IMR-90 (cell line): ENCODE data around the gene POLRMT. TPM values are rescaled to one million over a fixed set of nuclear protein-coding genes. Genes with fewer than 3 reads are reported as not detected.

Experiments used
- ATAC-seq: fragments of 200-7000 bp; cut with Tn5 transposase; 2 replicates; pipeline ENCODE4 v1.9.1; 2020; ENCODE audit warnings: low read depth, mild to moderate bottlenecking, moderate library complexity
- BruUV-seq: library from RNA; stranded (reverse); fragments of 400-500 nt; replicated peaks from 2 replicates; lab custom pipeline; 2021; lab: Mats Ljungman, UMichigan
- CTCF ChIA-PET: fragments of 300-600 bp; formaldehyde crosslinking; extraction: SDS; loops from one replicate; lab custom pipeline; 2021; ENCODE audit warnings: antibody characterized with exemption; lab: Yijun Ruan, JAX
- POLR2A ChIA-PET: fragments of 300-600 bp; sonication (Branson Sonifier 250); formaldehyde crosslinking; loops from one replicate; lab custom pipeline; 2022; ENCODE audit warnings: antibody characterized with exemption; ENCODE audit not compliant: unreplicated experiment; lab: Charles Lee
- DNase-seq: peaks from one replicate; pipeline ENCODE4 v3.0.0; 2013
- H2AFZ ChIP-seq: replicated peaks from 2 replicates; pipeline ENCODE3; 2013; ENCODE audit warnings: low read length, mild to moderate bottlenecking; ENCODE audit not compliant: poor library complexity
- H2AK5ac ChIP-seq: 2 replicates; pipeline ENCODE4 v1.6.1; 2013; ENCODE audit warnings: low read depth, low read length, inconsistent platforms
- H2AK9ac ChIP-seq: replicated peaks from 2 replicates; pipeline ENCODE3; 2013; ENCODE audit warnings: mild to moderate bottlenecking, low read depth, low read length, moderate library complexity; ENCODE audit not compliant: poor library complexity
- H2BK120ac ChIP-seq: 2 replicates; pipeline ENCODE4 v1.6.1; 2013; ENCODE audit warnings: low read depth, low read length, inconsistent platforms
- H2BK15ac ChIP-seq: 3 replicates; pipeline ENCODE4 v1.6.1; 2013; ENCODE audit warnings: low read depth, low read length, inconsistent platforms
- H2BK20ac ChIP-seq: 2 replicates; pipeline ENCODE4 v1.6.1; 2013; ENCODE audit warnings: low read depth, mild to moderate bottlenecking, inconsistent platforms, low read length, moderate library complexity
- H2BK5ac ChIP-seq: 2 replicates; pipeline ENCODE4 v1.6.1; 2013; ENCODE audit warnings: mild to moderate bottlenecking, low read depth, low read length, inconsistent platforms; ENCODE audit not compliant: poor library complexity, severe bottlenecking
- H3K14ac ChIP-seq: replicated peaks from 2 replicates; pipeline ENCODE4 v1.6.1; 2013; ENCODE audit warnings: low read depth, low read length, inconsistent platforms
- H3K18ac ChIP-seq: 2 replicates; pipeline ENCODE4 v1.6.1; 2013; ENCODE audit warnings: low read depth, low read length, control low read depth
- H3K23ac ChIP-seq: 2 replicates; pipeline ENCODE4 v1.6.1; 2013; ENCODE audit warnings: low read depth, low read length, inconsistent platforms
- H3K27ac ChIP-seq: 2 replicates; pipeline ENCODE4 v1.5.1; 2013; ENCODE audit warnings: mild to moderate bottlenecking, control low read depth, low read length; ENCODE audit not compliant: insufficient read depth
- H3K27me3 ChIP-seq: 2 replicates; pipeline ENCODE4 v1.6.1; 2013; ENCODE audit warnings: low read length; ENCODE audit not compliant: control insufficient read depth, insufficient read depth
- H3K36me3 ChIP-seq: 2 replicates; pipeline ENCODE4 v1.6.1; 2013; ENCODE audit warnings: low read length, mixed read lengths; ENCODE audit not compliant: control insufficient read depth, insufficient read depth
- H3K4ac ChIP-seq: 2 replicates; pipeline ENCODE4 v1.6.1; 2013; ENCODE audit warnings: low read depth, low read length, inconsistent platforms
- H3K4me1 ChIP-seq: 2 replicates; pipeline ENCODE4 v1.6.1; 2013; ENCODE audit warnings: low read length, mixed read lengths; ENCODE audit not compliant: control insufficient read depth, insufficient read depth
- H3K4me2 ChIP-seq: 2 replicates; pipeline ENCODE4 v1.6.1; 2013; ENCODE audit warnings: low read depth, mild to moderate bottlenecking, control low read depth, low read length, moderate library complexity
- H3K4me3 ChIP-seq: 2 replicates; pipeline ENCODE4 v1.5.1; 2013; ENCODE audit warnings: low read depth, mild to moderate bottlenecking, control low read depth, low read length, moderate library complexity; ENCODE audit not compliant: insufficient read depth
- H3K56ac ChIP-seq: 2 replicates; pipeline ENCODE4 v1.6.1; 2013; ENCODE audit warnings: low read length, inconsistent platforms; ENCODE audit not compliant: insufficient read depth; ENCODE audit errors: extremely low read depth
- H3K79me1 ChIP-seq, 2 experiments: 2 replicates each; pipeline ENCODE4 v1.6.1; 2013; ENCODE audit warnings: low read length in 2 of 2, inconsistent platforms in 1 of 2, low read depth in 1 of 2
- H3K9ac ChIP-seq: 2 replicates; pipeline ENCODE4 v1.6.1; 2013; ENCODE audit warnings: low read depth, low read length, control low read depth
- H3K9me1 ChIP-seq: 2 replicates; pipeline ENCODE4 v1.6.1; 2013; ENCODE audit warnings: low read length, inconsistent platforms; ENCODE audit not compliant: insufficient read depth
- H3K9me3 ChIP-seq: 2 replicates; pipeline ENCODE4 v1.6.1; 2013; ENCODE audit warnings: low read length; ENCODE audit not compliant: control insufficient read depth, insufficient read depth
- H4K20me1 ChIP-seq: 2 replicates; pipeline ENCODE4 v1.6.1; 2013; ENCODE audit warnings: low read length, inconsistent platforms; ENCODE audit not compliant: insufficient read depth
- H4K5ac ChIP-seq: 2 replicates; pipeline ENCODE4 v1.6.1; 2013; ENCODE audit warnings: mild to moderate bottlenecking, low read depth, low read length, control low read depth
- H4K8ac ChIP-seq, 2 experiments: 2 replicates each; pipeline ENCODE4 v1.6.1; 2013; ENCODE audit warnings: low read depth in 2 of 2, low read length in 2 of 2, control low read depth in 1 of 2, inconsistent platforms in 1 of 2
- H4K91ac ChIP-seq: 2 replicates; pipeline ENCODE4 v1.6.1; 2013; ENCODE audit warnings: low read depth, low read length, inconsistent platforms; ENCODE audit not compliant: insufficient read depth
- BHLHE40 ChIP-seq: fragments of 150-350 bp; IDR thresholded peaks from 2 replicates; pipeline ENCODE4 v1.6.1; 2016; ENCODE audit warnings: mild to moderate bottlenecking, low read depth, low read length
- CEBPB ChIP-seq: IDR thresholded peaks from 2 replicates; pipeline ENCODE4 v1.6.1; 2012; ENCODE audit warnings: low read depth, low read length, improper control_type of control experiment
- CHD1 ChIP-seq: IDR thresholded peaks from 2 replicates; pipeline ENCODE4 v1.6.1; 2012; ENCODE audit warnings: low read depth, low read length, improper control_type of control experiment
- CTCF ChIP-seq: conservative IDR thresholded peaks from 2 replicates; pipeline ENCODE4 v1.5.1; 2012; ENCODE audit warnings: mild to moderate bottlenecking, low read depth, low read length, improper control_type of control experiment
- ELK1 ChIP-seq: fragments of 150-350 bp; IDR thresholded peaks from 2 replicates; pipeline ENCODE4 v1.6.1; 2016; ENCODE audit warnings: low read depth, mild to moderate bottlenecking, low read length, moderate library complexity, borderline replicate concordance
- FOS ChIP-seq: fragments of 150-350 bp; IDR thresholded peaks from 2 replicates; pipeline ENCODE4 v1.6.1; 2016; ENCODE audit warnings: low read depth, low read length
- MAFK ChIP-seq: IDR thresholded peaks from 2 replicates; pipeline ENCODE4 v1.6.1; 2012; ENCODE audit warnings: low read depth, low read length, improper control_type of control experiment
- NFE2L2 ChIP-seq: fragments of 150-350 bp; IDR thresholded peaks from 2 replicates; pipeline ENCODE4 v1.6.1; 2016; ENCODE audit warnings: low read depth, mild to moderate bottlenecking, low read length
- RAD21 ChIP-seq: IDR thresholded peaks from 2 replicates; pipeline ENCODE4 v1.6.1; 2012; ENCODE audit warnings: low read length, improper control_type of control experiment
- RCOR1 ChIP-seq: IDR thresholded peaks from 2 replicates; pipeline ENCODE4 v1.6.1; 2012; ENCODE audit warnings: mild to moderate bottlenecking, low read length, improper control_type of control experiment; ENCODE audit not compliant: insufficient replicate concordance
- SMC3 ChIP-seq: fragments of 150-350 bp; IDR thresholded peaks from 2 replicates; pipeline ENCODE4 v1.6.1; 2016; ENCODE audit warnings: low read depth, mild to moderate bottlenecking, antibody characterized with exemption, low read length, moderate library complexity
- WGBS, 2 experiments: methylation state at CpG; one replicate each; pipeline versions ENCODE4 v1.1.5 to v1.1.7; 2013; ENCODE audit warnings: missing lambda C conversion rate in 2 of 2; ENCODE audit not compliant: insufficient read length in 1 of 2; ENCODE audit errors: extremely low coverage in 2 of 2; 5-methylcytosine and 5-hydroxymethylcytosine counted together
- dilution Hi-C: fragments of 300-500 bp; cut with HindIII; formaldehyde crosslinking; loops from one replicate; pipeline ENCODE4 v1.14.3; 2018; ENCODE audit warnings: low sequenced_read_pairs; ENCODE audit not compliant: unreplicated experiment
- in situ Hi-C: fragments of 300-500 bp; cut with MboI; formaldehyde crosslinking; loops from 3 replicates; pipeline ENCODE4 v1.14.3; 2019; ENCODE audit warnings: low sequenced_read_pairs, inconsistent platforms, mixed read lengths
- intact Hi-C: fragments of 100-400 bp; cut with micrococcal nuclease; formaldehyde crosslinking; loops from 2 replicates; pipeline ENCODE4 v1.10.0; 2022
- polyA plus RNA-seq, 3 experiments: library from polyadenylated mRNA; depleted of rRNA; stranded (reverse); fragments of >200 nt; gene quantifications; 2 replicates each; pipeline ENCODE4 v1.2.3, GENCODE V29; 2012; ENCODE audit warnings: low replicate concordance in 1 of 3
- total RNA-seq: library from RNA; depleted of rRNA; stranded (reverse); fragments of >200 nt; gene quantifications from 2 replicates; pipeline ENCODE4 v1.2.3, GENCODE V29; 2012
- TF ChIP-seq, protein P1 (sequence below): fragments of 150-350 bp; IDR thresholded peaks from 2 replicates; pipeline ENCODE4 v1.6.1; 2017; ENCODE audit warnings: mild to moderate bottlenecking, antibody characterized with exemption, low read length, low read depth

POLRMT gene
- total and polyA plus RNA-seq, 2 of the 4 experiments (the other 2 are of a cell fraction) = 9.9 to 29.6 TPM

DNA sequence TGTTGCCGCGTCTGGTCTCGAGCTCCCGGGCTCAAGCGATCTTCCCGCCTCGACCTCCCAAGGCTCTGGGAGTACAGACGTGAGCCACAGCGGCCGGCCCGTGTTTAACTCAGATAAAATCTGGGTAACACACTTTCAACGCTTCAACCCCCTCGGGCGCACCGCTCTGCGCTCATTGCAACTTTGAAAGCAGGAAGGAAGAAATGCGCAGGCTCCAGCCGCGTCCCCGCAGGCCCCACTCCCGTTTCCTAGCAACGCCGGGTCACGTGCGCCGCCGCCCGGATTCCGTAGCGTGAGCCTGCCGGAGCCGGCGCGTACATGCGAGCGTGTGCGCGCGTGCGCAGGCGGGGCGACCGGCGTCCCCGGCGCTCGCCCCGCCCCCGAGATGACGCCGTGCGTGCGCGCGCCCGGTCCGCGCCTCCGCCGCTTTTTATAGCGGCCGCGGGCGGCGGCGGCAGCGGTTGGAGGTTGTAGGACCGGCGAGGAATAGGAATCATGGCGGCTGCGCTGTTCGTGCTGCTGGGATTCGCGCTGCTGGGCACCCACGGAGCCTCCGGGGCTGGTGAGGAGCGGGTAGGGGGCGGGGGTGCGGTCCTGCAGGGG, 61.1 kb downstream of the POLRMT start, which contains the start of gene BSG (continued):
- TF ChIP-seq FOS = peak; percentile 15; the same call in 1 of the 2 replicates

- peak; percentile 6 for ATAC-seq
- TF ChIP-seq RCOR1 = no peak
- no peak for TF ChIP-seq BHLHE40
- TF ChIP-seq, protein P1, sequence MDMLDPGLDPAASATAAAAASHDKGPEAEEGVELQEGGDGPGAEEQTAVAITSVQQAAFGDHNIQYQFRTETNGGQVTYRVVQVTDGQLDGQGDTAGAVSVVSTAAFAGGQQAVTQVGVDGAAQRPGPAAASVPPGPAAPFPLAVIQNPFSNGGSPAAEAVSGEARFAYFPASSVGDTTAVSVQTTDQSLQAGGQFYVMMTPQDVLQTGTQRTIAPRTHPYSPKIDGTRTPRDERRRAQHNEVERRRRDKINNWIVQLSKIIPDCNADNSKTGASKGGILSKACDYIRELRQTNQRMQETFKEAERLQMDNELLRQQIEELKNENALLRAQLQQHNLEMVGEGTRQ = no peak
- TF ChIP-seq CEBPB = no peak
- TF ChIP-seq SMC3 = no peak
- TF ChIP-seq MAFK = no peak
- no peak for TF ChIP-seq CTCF
- TF ChIP-seq NFE2L2 = no peak
- no peak for TF ChIP-seq FOS
- no peak for TF ChIP-seq CHD1
- no peak for TF ChIP-seq RAD21
- TF ChIP-seq ELK1 = no peak
Observed at GRCh38 chr19:571566-571974, 61.8 kb downstream of the POLRMT start.

More at GRCh38 chr19:571566-571974, 61.8 kb downstream of the POLRMT start:
- Histone ChIP-seq H3K23ac (peak overlapping the region; percentile 78; the same call in 1 of the 2 replicates), H2AFZ (peak overlapping the region; percentile 98), H3K18ac (no peak overlapping the region), H3K36me3 (no peaks in the 10 kb centered on the region), H4K91ac (peak overlapping the region; percentile 51; the same call in 1 of the 2 replicates), H4K20me1 (peaks cover 36% of the 10 kb centered on the region), H2BK15ac (peak overlapping the region; percentile 19; the same call in 1 of the 3 replicates), H3K79me1 (peaks cover 0 to 38% of the 10 kb centered on the region in 2 experiments; a peak in 2 of 4 replicates), H3K27me3 (no peaks in the 10 kb centered on the region), H3K9me1 (peaks cover 9% of the 10 kb centered on the region; the same call in 1 of the 2 replicates), H3K4me2 (peak overlapping the region; percentile 87), H3K56ac (0 out of 2 replicates have a peak overlapping the region, but pooled peaks have one; percentile 61), H3K14ac (peak overlapping the region; percentile 49; the same call in 1 of the 2 replicates), H2AK9ac (peak overlapping the region; percentile 83), H3K9me3 (no peaks in the 10 kb centered on the region), H2BK20ac (no peak overlapping the region), H4K8ac (peak overlapping the region; percentile 42 to 59), H4K5ac (peak overlapping the region; percentile 5), H3K4me1 (peaks cover 26% of the 10 kb centered on the region), H2AK5ac (peak overlapping the region; percentile 57; the same call in 1 of the 2 replicates), H3K4ac (peak overlapping the region; percentile 47; the same call in 1 of the 2 replicates), H3K4me3 (peak overlapping the region; percentile 8), H3K9ac (peak overlapping the region; percentile 24; the same call in 1 of the 2 replicates), H3K27ac (peak overlapping the region; percentile 33), H2BK5ac (peak overlapping the region; percentile 1), H2BK120ac (peak overlapping the region; percentile 10; the same call in 1 of the 2 replicates)
- ChIA-PET POLR2A (no interaction called here), CTCF (no interaction called here)
- no TSS peak for BruUV-seq
- WGBS, 2 experiments = 0% methylated on average over 2 of the region's 14 CpGs; no CpG with 5 or more reads in 1 of the 2 experiments
- peak; percentile 35 for DNase-seq
- dilution Hi-C loops = no loop called here
- intact Hi-C loops = no loop called here
- in situ Hi-C loops = no loop called here
